Measurements from ENCODE around the gene HOXA3. TPM values are rescaled to one million over a fixed set of nuclear protein-coding genes. Genes with fewer than 3 reads are reported as not detected.

The HOXA3 gene
- polyA plus RNA-seq, 5 donors: 33.5 to 53.1 (median 39.9) TPM

- DNase-seq: peak; percentile 69 to 71
These were observed 27.4 kb upstream of the HOXA3 start for GRCh38 chr7:27179503-27180430.

GRCh38 chr7:27179030-27179429, 26.6 kb upstream of the HOXA3 start:
- DNase-seq: no peak

DNA sequence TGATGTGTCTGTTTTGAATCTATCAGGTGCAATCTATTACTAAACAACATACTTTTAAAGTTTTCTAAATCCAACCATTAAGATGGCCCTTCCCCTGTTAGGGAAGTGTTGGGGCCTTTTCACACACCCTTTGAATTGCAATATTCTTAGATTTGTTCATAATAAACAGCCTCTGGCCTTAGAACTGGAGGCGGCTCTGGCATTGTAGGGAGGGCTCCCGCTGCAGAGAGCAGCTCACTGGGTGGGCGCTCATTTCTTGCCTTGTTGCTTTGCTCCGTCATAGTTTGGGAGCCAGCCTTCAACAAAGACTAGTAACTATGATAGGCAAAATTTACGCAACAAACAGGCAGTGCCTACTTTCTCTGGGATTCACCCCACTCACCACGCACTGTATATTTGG, 26.0 kb upstream of the HOXA3 start:
- DNase-seq: no peak

DNA sequence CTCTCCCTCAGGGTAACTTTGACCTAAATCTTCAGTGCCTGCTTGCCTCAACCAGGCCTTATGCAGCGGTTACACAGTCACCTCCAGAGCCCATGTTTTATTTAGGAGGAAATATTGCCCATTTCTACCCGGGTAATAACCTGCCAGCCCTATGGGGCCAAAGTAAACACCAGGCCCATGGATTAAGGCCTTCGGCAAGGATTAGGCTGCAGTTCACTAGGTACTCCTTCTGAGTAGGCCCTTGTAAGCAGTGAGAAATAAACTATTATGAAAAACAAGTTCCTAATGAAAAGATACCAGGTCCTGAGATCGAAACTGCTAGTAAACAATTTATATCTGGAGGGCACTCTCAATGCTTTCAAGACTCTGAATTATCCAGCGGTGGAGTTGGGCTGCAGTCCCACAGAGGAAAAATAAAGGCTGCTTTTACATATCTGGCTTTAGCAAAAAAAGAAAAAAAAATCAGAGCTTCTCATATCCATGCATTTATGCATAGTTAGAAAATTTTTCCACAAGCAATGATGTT, 25.5 kb upstream of the HOXA3 start:
- DNase-seq: no peak

DNA sequence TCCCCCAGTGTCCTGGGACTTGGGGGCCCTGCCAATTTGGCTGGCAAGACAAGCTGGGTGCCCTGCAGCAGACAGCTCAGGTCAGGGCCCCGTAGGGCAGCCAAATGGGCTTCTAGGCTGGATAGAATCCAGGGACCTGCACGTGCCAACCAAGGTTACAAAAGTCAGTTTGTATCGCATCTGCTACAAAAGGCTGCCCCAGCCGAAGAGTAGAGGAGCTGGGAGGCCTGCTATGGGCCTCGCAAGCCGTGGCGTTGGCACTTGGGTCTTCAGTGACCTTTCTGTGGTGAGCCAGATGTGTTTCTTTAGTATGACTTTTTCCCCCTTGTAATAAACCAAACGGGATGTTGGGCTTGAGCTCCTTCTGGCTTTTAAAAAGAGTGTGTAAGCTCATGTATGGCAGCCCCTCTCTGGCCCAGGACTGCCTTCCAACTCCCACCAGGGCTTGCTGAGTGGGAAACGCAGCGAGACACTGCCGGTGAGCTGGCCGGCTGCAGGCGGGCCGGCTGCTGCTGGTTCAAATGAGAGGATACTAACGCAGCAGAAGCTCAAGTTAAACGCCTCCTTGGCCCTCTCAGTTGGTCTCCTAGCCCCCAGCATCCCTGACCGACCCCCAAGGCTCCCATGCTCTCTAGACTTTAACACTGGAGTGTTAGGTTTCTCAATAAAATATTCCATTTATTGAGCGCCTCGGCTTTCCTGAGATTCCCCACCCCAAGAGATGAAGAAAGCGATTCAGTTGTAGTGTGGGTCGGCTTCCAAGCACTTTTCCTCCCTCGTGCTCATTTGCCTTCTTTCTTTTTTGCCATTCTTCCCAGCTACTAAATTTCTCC, 24.8 kb upstream of the HOXA3 start:
- no peak for DNase-seq

GRCh38 chr7:27176524-27176845, 24.1 kb upstream of the HOXA3 start:
- no peak for DNase-seq

DNA sequence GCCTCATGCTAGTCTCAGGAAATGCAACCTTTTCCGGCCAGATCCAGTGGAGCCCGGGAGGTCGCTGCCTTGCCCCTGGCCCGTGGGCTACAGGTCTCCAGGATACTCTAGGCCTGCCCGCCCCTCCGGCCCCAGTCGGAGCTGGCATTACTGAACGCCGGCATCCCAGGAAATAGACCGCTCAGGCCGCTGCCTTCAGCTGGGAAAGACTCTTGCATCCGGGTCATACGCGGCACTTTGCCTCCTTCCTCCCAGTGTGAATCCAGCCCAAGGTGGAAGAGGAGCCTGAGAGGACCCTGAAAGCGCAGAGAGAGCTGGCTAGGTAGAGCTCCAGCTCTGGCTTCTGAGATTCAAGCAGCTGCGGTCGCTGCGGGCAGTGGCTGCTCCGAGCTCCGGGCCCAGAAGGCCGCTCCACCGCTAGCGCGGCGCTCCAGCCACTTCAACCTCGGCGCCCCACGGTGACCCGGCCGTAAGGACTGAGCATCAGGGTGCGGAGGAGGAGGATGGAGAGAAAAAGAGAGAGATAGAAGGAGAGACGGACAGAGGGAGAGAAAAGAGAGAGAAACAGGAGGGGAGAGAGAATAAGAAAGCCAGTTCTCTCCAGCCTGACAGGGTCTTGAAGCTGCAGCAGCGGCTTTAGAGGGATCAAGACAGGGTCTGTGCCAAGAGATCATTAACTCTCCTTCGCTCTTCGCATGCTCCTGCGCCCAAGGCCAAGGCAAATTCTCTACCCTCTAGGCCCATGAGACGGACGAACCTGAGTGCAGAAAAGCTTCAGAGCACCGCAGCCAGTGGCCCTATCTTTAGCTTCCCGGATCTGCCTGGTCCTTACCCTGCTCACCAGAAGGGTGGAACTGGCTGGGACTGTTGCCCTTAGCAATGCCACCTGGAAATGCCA, 23.5 kb upstream of the HOXA3 start:
- DNase-seq: no peak

DNA sequence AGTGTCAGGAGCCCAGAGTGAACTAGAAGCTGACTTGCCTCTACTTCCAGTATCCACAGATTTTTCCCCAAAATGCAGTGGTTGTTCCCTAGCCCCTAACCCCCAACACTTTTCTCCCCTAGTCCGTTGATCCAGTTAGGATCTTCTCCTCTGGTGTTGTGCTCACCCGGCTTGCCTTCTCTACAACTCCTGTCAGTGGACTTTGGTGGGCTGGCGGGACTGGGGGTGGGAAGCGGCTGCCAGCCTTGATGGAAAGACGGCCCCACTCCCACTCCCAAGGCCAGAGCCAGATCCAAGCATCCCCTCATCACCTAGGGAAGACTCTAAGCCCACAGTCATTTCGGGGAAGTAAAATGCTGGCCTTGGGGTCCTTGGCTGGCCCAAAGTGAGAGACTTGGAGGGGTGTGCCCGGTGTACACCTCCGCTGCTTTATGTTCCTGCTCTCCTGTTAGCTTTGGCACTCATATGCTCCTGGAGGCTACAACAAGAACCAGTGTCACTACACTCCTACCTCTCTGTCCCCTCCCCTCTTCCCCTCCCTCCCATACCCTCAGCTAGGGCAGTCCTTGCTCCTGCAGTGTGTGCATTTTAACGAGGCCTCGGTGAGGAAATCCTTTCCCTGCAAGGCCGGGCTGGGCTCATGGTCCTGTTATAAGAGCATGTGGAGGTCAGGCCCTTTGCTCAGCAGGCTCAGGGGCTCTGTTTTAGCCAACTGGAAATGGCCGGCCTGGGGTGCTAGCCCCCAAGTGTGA, 22.7 kb upstream of the HOXA3 start:
- no peak for DNase-seq

GRCh38 chr7:27173956-27174873, 21.8 kb upstream of the HOXA3 start, which contains the start of gene HOXA10:
HOXA10 (minus strand) TSS chr7:27174320; CDS start chr7:27174306, 14 bp downstream.
- no peak for DNase-seq

DNA sequence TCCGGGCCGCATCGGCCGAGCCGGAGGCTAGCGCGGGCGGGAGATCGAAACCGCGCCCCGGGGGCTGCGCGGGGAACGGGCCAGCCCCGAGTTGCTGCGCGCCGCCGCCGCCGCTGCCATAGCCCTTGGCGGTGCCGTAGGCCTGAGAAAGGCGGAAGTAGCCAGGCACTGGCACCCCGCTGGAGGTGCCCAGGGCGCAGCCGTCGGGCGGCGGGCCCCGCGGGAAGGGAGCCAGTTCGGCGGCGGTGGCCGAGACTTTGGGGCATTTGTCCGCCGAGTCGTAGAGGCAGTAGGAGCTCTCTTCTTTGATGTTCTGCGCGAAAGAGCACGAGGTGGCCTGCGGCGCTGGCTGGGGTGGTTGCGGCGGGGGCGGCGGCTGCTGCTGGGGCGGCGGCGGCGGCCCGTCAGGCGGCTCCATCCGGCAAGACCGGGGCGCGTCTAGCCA, 21.1 kb upstream of the HOXA3 start:
- DNase-seq: no peak

DNA sequence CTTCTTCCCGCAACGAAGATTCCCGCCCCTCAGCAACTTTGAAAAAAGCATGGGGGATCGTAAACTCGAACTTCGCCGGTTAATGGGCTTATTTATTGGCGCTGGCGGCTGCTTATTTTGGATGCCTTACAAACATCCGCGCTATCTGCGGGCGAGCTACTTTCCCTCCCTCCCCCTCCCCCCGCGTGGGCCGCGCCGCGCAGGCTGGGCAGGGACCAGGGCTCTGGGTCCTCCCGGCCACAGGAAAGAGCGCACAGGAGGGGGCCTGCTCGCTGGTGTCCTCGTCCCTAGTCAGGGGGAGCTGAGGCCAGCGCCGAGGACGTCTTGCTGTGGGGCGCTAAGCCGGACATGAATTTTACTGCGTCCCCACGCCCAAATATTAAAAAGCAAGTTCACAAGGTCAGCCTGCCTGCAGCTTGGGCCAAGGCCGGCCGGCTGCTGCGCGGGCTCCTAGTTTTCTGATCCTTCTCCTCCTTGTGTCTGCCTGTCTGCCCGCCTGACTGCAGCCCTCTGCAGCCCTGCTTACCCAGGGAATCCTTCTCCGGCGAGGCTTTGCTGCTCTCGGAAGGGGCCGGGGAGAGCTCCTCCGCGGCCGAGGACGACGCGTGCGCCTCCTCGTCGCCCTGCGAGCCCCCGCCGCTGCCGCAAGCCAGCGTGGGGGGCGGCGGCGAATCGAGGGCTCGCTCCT, 20.6 kb upstream of the HOXA3 start:
- DNase-seq: no peak

GRCh38 chr7:27172315-27172774, 20.0 kb upstream of the HOXA3 start:
- DNase-seq: no peak

GRCh38 chr7:27171637-27172314, 19.4 kb upstream of the HOXA3 start:
- no peak for DNase-seq

DNA sequence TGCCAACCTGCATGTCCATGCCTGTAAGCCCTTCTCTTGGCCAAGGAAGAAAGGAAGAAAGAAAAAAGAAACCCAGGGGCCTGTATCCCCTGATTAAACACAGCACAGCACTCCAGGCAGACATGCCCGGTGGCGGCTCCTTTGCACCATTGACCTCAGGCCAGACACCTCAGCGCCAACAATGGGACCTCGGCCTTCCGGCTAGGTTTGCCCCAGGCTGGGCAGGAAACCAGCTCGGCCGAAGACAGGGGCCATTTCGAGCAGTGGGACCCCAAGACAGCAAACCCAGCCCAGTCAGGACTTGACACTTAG, 18.9 kb upstream of the HOXA3 start:
- DNase-seq: no peak

DNA sequence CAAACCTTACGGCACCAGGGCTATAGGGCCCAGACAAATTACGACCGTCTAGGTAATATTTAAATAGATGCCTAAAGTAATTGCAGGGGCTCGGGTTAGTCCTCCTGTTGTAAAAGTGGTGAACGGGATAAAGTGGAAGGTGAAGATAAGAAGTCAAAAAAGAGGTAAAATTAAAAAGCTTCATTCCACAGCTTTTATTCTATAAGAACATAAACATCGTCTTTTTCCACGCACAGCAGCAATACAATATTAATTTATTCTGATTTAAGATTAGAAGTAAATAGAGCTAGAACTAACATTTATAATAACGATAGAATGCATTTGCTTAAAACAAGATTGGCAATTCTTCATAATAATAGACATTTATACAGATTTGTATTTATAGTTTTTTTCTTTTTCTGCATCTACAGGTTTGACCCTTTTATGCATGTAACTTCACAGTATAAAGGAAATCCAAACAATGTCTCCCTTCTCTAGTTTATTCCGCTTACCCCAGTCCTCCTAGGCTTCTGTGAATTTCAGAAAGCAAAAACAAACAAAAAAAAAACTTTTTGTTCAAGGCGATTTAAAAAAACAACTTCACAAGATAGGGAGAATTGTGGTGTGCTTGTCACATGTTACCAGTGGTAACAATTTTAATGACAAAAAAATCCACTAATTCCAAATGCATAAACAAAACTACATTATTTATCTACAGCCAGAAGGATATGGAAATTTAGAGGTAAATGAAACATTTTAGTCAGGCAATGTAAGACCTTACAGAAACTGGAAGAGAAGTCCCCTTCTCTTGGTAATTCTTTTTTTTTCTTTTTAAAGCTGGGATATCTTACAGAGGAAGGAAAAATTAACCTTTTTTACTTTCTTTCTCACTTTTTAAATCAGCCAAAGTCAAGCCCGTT, 18.3 kb upstream of the HOXA3 start:
- DNase-seq: no peak

- DNase-seq: no peak
These were observed 17.5 kb upstream of the HOXA3 start for GRCh38 chr7:27169658-27170425.
